Measurements from ENCODE around the gene CD68.
"Not testable (repeated sequence)": the region's sequence is repeated elsewhere in the genome, so short reads cannot be mapped to it uniquely, and the experiment has no call there.

Gene CD68

GRCh38 chr17:7614425-7615264 is 35.2 kb downstream of the CD68 start, which contains the start of gene FXR2:
Gene FXR2, minus strand, starts transcription at chr17:7614897. Its CDS starts 365 bp downstream, at chr17:7614532.
- DNase-seq = peak; percentile 99

GRCh38 chr17:7615265-7615747 is 35.9 kb downstream of the CD68 start:
- DNase-seq = no peak

GRCh38 chr17:7618608-7619007 is 39.2 kb downstream of the CD68 start:
- no peak for DNase-seq

- DNase-seq = no peak
These were observed 41.4 kb downstream of the CD68 start for GRCh38 chr17:7620835-7621234.

- no peak for DNase-seq
These were observed 44.2 kb downstream of the CD68 start for GRCh38 chr17:7623661-7624060.

GRCh38 chr17:7625749-7626148 is 46.3 kb downstream of the CD68 start:
- DNase-seq = not testable (repeated sequence)

- no peak for DNase-seq
These were observed 46.9 kb downstream of the CD68 start for GRCh38 chr17:7626307-7626706.

GRCh38 chr17:7626956-7627249 is 47.5 kb downstream of the CD68 start:
- DNase-seq = no peak

- peak; percentile 83 for DNase-seq
These were observed 48.0 kb downstream of the CD68 start, which contains the start of gene SAT2 for GRCh38 chr17:7627250-7628121. Gene SAT2, minus strand, starts transcription at chr17:7627821. Its CDS starts 186 bp downstream, at chr17:7627635.

- DNase-seq = no peak
These were observed 50.6 kb downstream of the CD68 start, which contains the start of gene SHBG for GRCh38 chr17:7629939-7630571. Gene SHBG, plus strand, starts transcription at chr17:7630135. Its CDS starts 38 bp downstream, at chr17:7630173.
